Cardiac fibroblast (primary cell): ENCODE results near the gene NRDC.

Source experiments
- DNase-seq, 2 donors: peaks; one replicate each; pipeline versions ENCODE4 v3.0.0 to v3.0.0-alpha.2; 2010; ENCODE audit warnings: low read depth in 2 of 2
- H3K4me3 ChIP-seq, 2 donors: replicated peaks in 1 of 2; 1 replicate in 1 of 2; 2 replicates in 1 of 2; pipeline ENCODE4 v1.5.1; 2011; ENCODE audit warnings: low read depth in 2 of 2, low read length in 2 of 2, mild to moderate bottlenecking in 2 of 2, moderate library complexity in 1 of 2
- CTCF ChIP-seq: IDR thresholded peaks from one replicate; pipeline ENCODE4 v1.5.1; 2011; ENCODE audit warnings: low read depth, mild to moderate bottlenecking, low read length, inconsistent platforms

The NRDC gene

GRCh38 chr1:51871351-51871975 lies 7.1 kb downstream of the NRDC start:
- TF ChIP-seq CTCF = no peak
- H3K4me3 ChIP-seq = no peak overlapping the region
- no peak for DNase-seq

- no peak for DNase-seq
- H3K4me3 ChIP-seq = no peak overlapping the region
- no peak for TF ChIP-seq CTCF
Observed at GRCh38 chr1:51870603-51871350, 7.8 kb downstream of the NRDC start.

- no peak for TF ChIP-seq CTCF
- no peak for DNase-seq
Observed at GRCh38 chr1:51867479-51868232, 10.9 kb downstream of the NRDC start.

GRCh38 chr1:51863384-51863783 lies 15.1 kb downstream of the NRDC start:
- TF ChIP-seq CTCF = no peak
- DNase-seq = no peak
- no peak overlapping the region for H3K4me3 ChIP-seq

More at GRCh38 chr1:51867479-51868232, 10.9 kb downstream of the NRDC start:
- no peak overlapping the region for H3K4me3 ChIP-seq

GRCh38 chr1:51861669-51862068 lies 16.9 kb downstream of the NRDC start:
- no peak overlapping the region for H3K4me3 ChIP-seq
- peak in 1 of 2 donors; percentile 27 for DNase-seq
- TF ChIP-seq CTCF = no peak

GRCh38 chr1:51859735-51860134 lies 18.8 kb downstream of the NRDC start:
- no peak overlapping the region for H3K4me3 ChIP-seq
- no peak for TF ChIP-seq CTCF
- no peak for DNase-seq
